HG03521 (cell line): ENCODE results near the gene FAM50B.

Experiments used
- ATAC-seq: cut with Tn5 transposase; IDR thresholded peaks from one replicate; pipeline ENCODE4 v1.9.1; 2021; ENCODE audit warnings: mild to moderate bottlenecking, moderate library complexity; ENCODE audit not compliant: unreplicated experiment

Gene FAM50B

GRCh38 chr6:3871515-3871914 lies 22.3 kb downstream of the FAM50B start:
- ATAC-seq, result no peak

GRCh38 chr6:3871939-3872338 lies 22.8 kb downstream of the FAM50B start:
- ATAC-seq, result no peak

- ATAC-seq, result no peak
Observed at GRCh38 chr6:3872370-3872854, 23.2 kb downstream of the FAM50B start.

- ATAC-seq, result no peak
Observed at GRCh38 chr6:3873051-3873450, 23.9 kb downstream of the FAM50B start.

GRCh38 chr6:3874069-3874468 lies 24.9 kb downstream of the FAM50B start:
- no peak for ATAC-seq

- no peak for ATAC-seq
Observed at GRCh38 chr6:3875486-3875885, 26.3 kb downstream of the FAM50B start.

GRCh38 chr6:3876101-3876500 lies 26.9 kb downstream of the FAM50B start:
- no peak for ATAC-seq

GRCh38 chr6:3876866-3877265 lies 27.7 kb downstream of the FAM50B start:
- ATAC-seq, result no peak

GRCh38 chr6:3878048-3878666 lies 29.0 kb downstream of the FAM50B start:
- ATAC-seq, result no peak

GRCh38 chr6:3879194-3879952 lies 30.2 kb downstream of the FAM50B start:
- ATAC-seq, result no peak

- ATAC-seq, result no peak
Observed at GRCh38 chr6:3881711-3882421, 32.7 kb downstream of the FAM50B start.

- ATAC-seq, result no peak
Observed at GRCh38 chr6:3882431-3882830, 33.3 kb downstream of the FAM50B start.

GRCh38 chr6:3882866-3883265 lies 33.7 kb downstream of the FAM50B start:
- no peak for ATAC-seq

GRCh38 chr6:3884007-3884745 lies 35.0 kb downstream of the FAM50B start:
- no peak for ATAC-seq

- no peak for ATAC-seq
Observed at GRCh38 chr6:3885262-3886036, 36.3 kb downstream of the FAM50B start.

GRCh38 chr6:3887150-3887700 lies 38.1 kb downstream of the FAM50B start:
- ATAC-seq, result no peak

GRCh38 chr6:3888153-3888957 lies 39.2 kb downstream of the FAM50B start:
- ATAC-seq, result no peak

- ATAC-seq, result no peak
Observed at GRCh38 chr6:3890047-3890446, 40.9 kb downstream of the FAM50B start.

GRCh38 chr6:3891883-3892282 lies 42.7 kb downstream of the FAM50B start:
- ATAC-seq, result no peak
